Right renal cortex interstitium (tissue), 3 donors: ENCODE data around the gene L3MBTL3. TPM values are rescaled to one million over a fixed set of nuclear protein-coding genes. Genes with fewer than 3 reads are reported as not detected.
"Not testable (repeated sequence)": the region's sequence is repeated elsewhere in the genome, so short reads cannot be mapped to it uniquely, and the experiment has no call there.

Experiments
- DNase-seq, 3 donors: peaks; one replicate each; pipeline ENCODE4 v3.0.0-alpha.2; 2013; ENCODE audit warnings: low read depth in 3 of 3, low spot score in 2 of 3
- polyA plus RNA-seq, 3 donors: library from polyadenylated mRNA; unstranded; fragments of 120-200 nt; gene quantifications; one replicate each; pipeline ENCODE4 v1.2.1, GENCODE V29; 2013; ENCODE audit not compliant: insufficient read length in 3 of 3

The L3MBTL3 gene
- polyA plus RNA-seq, 3 donors, result 20.2 to 21.8 (median 20.5) TPM

- no peak for DNase-seq
Measured at GRCh38 chr6:130069485-130069884, 51.1 kb downstream of the L3MBTL3 start.

GRCh38 chr6:130070326-130070725, 51.9 kb downstream of the L3MBTL3 start:
- no peak for DNase-seq

GRCh38 chr6:130070792-130071191, 52.4 kb downstream of the L3MBTL3 start:
- no peak for DNase-seq

GRCh38 chr6:130075879-130076460, 57.6 kb downstream of the L3MBTL3 start:
- no peak for DNase-seq

GRCh38 chr6:130076512-130076911, 58.1 kb downstream of the L3MBTL3 start:
- no peak for DNase-seq

GRCh38 chr6:130090796-130091195, 72.4 kb downstream of the L3MBTL3 start:
- no peak for DNase-seq

GRCh38 chr6:130093546-130093945, 75.2 kb downstream of the L3MBTL3 start:
- no peak for DNase-seq

- no peak for DNase-seq
Measured at GRCh38 chr6:130098317-130098716, 79.9 kb downstream of the L3MBTL3 start.

- DNase-seq, result no peak
Measured at GRCh38 chr6:130099119-130099518, 80.7 kb downstream of the L3MBTL3 start.

- no peak for DNase-seq
Measured at GRCh38 chr6:130105996-130106704, 87.8 kb downstream of the L3MBTL3 start.

- no peak for DNase-seq
Measured at GRCh38 chr6:130107710-130108109, 89.3 kb downstream of the L3MBTL3 start.

GRCh38 chr6:130111031-130111430, 92.7 kb downstream of the L3MBTL3 start:
- no peak for DNase-seq

- no peak for DNase-seq
Measured at GRCh38 chr6:130113201-130113710, 94.9 kb downstream of the L3MBTL3 start.

GRCh38 chr6:130115036-130115435, 96.7 kb downstream of the L3MBTL3 start:
- no peak for DNase-seq

GRCh38 chr6:130116273-130116672, 97.9 kb downstream of the L3MBTL3 start:
- no peak for DNase-seq

- DNase-seq, result not testable (repeated sequence)
Measured at GRCh38 chr6:130117187-130117701, 98.9 kb downstream of the L3MBTL3 start.

GRCh38 chr6:130118236-130118635, 99.9 kb downstream of the L3MBTL3 start:
- no peak for DNase-seq

- no peak for DNase-seq
Measured at GRCh38 chr6:130119211-130119610, 100.8 kb downstream of the L3MBTL3 start.

- no peak for DNase-seq
Measured at GRCh38 chr6:130120731-130121130, 102.3 kb downstream of the L3MBTL3 start.

- DNase-seq, result no peak
Measured at GRCh38 chr6:130122243-130122642, 103.9 kb downstream of the L3MBTL3 start.

GRCh38 chr6:130127195-130127594, 108.8 kb downstream of the L3MBTL3 start:
- DNase-seq, result no peak

- DNase-seq, result no peak
Measured at GRCh38 chr6:130128326-130128725, 109.9 kb downstream of the L3MBTL3 start.
